GM23338 (cell line): ENCODE data around the gene NME4. TPM values are rescaled to one million over a fixed set of nuclear protein-coding genes. Genes with fewer than 3 reads are reported as not detected.

Experiments used
- ATAC-seq: fragments of 200-7000 bp; cut with Tn5 transposase; 3 replicates; pipeline ENCODE4 v1.9.1; 2020
- DNase-seq: peaks from one replicate; pipeline ENCODE4 v3.0.0-alpha.2; 2015; ENCODE audit warnings: low spot score
- H2AFZ ChIP-seq: fragments of 200-600 bp; sonication (generic); 2 replicates; pipeline ENCODE4 v1.8.0; 2016; ENCODE audit warnings: antibody characterized with exemption, mild to moderate bottlenecking, moderate library complexity
- H3F3A ChIP-seq: fragments of 200-600 bp; sonication (generic); replicated peaks from 2 replicates; pipeline ENCODE4 v1.8.0; 2017; ENCODE audit warnings: antibody characterized with exemption, mixed run types, low read depth
- H3K27ac ChIP-seq: fragments of 200-600 bp; sonication (generic); 2 replicates; pipeline ENCODE4 v1.6.1; 2016; ENCODE audit warnings: low read depth
- H3K27me3 ChIP-seq: fragments of 200-600 bp; sonication (generic); 2 replicates; pipeline ENCODE4 v1.8.0; 2016; ENCODE audit warnings: mild to moderate bottlenecking, mixed run types, moderate library complexity; ENCODE audit not compliant: insufficient read depth
- H3K36me3 ChIP-seq: fragments of 200-600 bp; sonication (generic); 2 replicates; pipeline ENCODE4 v1.8.0; 2016; ENCODE audit warnings: mild to moderate bottlenecking; ENCODE audit not compliant: insufficient read depth
- H3K4me1 ChIP-seq: fragments of 200-600 bp; sonication (generic); 2 replicates; pipeline ENCODE4 v1.8.0; 2016; ENCODE audit warnings: mild to moderate bottlenecking, moderate library complexity; ENCODE audit not compliant: insufficient read depth
- H3K4me2 ChIP-seq: fragments of 200-600 bp; sonication (generic); 2 replicates; pipeline ENCODE4 v1.7.1; 2017; ENCODE audit warnings: mixed run types
- H3K4me3 ChIP-seq: fragments of 200-600 bp; sonication (generic); 2 replicates; pipeline ENCODE4 v1.6.1; 2016; ENCODE audit warnings: mixed run types
- H3K79me2 ChIP-seq: fragments of 200-600 bp; sonication (generic); replicated peaks from 2 replicates; pipeline ENCODE4 v1.8.0; 2017; ENCODE audit warnings: mild to moderate bottlenecking; ENCODE audit not compliant: insufficient read depth
- H3K9me2 ChIP-seq: fragments of 200-600 bp; sonication (generic); 2 replicates; pipeline ENCODE4 v1.8.0; 2017; ENCODE audit not compliant: insufficient read depth
- H4K20me1 ChIP-seq: fragments of 200-600 bp; sonication (generic); replicated peaks from 2 replicates; pipeline ENCODE4 v1.8.0; 2017; ENCODE audit warnings: mild to moderate bottlenecking; ENCODE audit not compliant: insufficient read depth
- H3K27ac Mint-ChIP-seq: 2 replicates; pipeline ENCODE4 v1.8.0; 2020; ENCODE audit warnings: inconsistent platforms, mild to moderate bottlenecking, moderate library complexity, mixed read lengths
- H3K27me3 Mint-ChIP-seq: 3 replicates; pipeline ENCODE4 v1.8.0; 2022; ENCODE audit warnings: low read depth, mild to moderate bottlenecking, moderate library complexity, mixed read lengths, inconsistent platforms; ENCODE audit not compliant: insufficient read depth, poor library complexity
- H3K36me3 Mint-ChIP-seq: 3 replicates; pipeline ENCODE4 v1.8.0; 2021; ENCODE audit warnings: low read depth, mild to moderate bottlenecking, inconsistent platforms, moderate library complexity, mixed read lengths
- H3K4me1 Mint-ChIP-seq: 3 replicates; pipeline ENCODE4 v1.8.0; 2020; ENCODE audit warnings: mild to moderate bottlenecking, inconsistent platforms, mixed read lengths
- H3K4me3 Mint-ChIP-seq: 3 replicates; pipeline ENCODE4 v1.8.0; 2021; ENCODE audit warnings: moderate library complexity, mild to moderate bottlenecking, inconsistent platforms, mixed read lengths
- H3K9me3 Mint-ChIP-seq: 3 replicates; pipeline ENCODE4 v1.8.0; 2020; ENCODE audit warnings: moderate library complexity, mild to moderate bottlenecking, inconsistent platforms, mixed read lengths
- EZH2phosphoT487 ChIP-seq: fragments of 200-600 bp; sonication (generic); IDR thresholded peaks from one replicate; pipeline ENCODE4 v1.8.1; 2018; ENCODE audit warnings: antibody characterized with exemption; ENCODE audit not compliant: unreplicated experiment
- NANOG ChIP-seq: IDR thresholded peaks from 2 replicates; pipeline ENCODE4 v1.6.1; 2016; ENCODE audit warnings: antibody characterized with exemption, borderline replicate concordance
- POLR2AphosphoS5 ChIP-seq: IDR thresholded peaks from 2 replicates; pipeline ENCODE4 v1.6.1; 2016; ENCODE audit warnings: antibody characterized with exemption, low read depth
- STAT1 ChIP-seq: IDR thresholded peaks from one replicate; pipeline ENCODE4 v1.6.1; 2016; ENCODE audit warnings: antibody characterized with exemption; ENCODE audit not compliant: unreplicated experiment
- ZNF331 ChIP-seq: fragments of 250-450 bp; sonication (Bioruptor Pico); IDR thresholded peaks from 2 replicates; pipeline ENCODE4 v1.5.0; 2020; ENCODE audit warnings: low read depth, mild to moderate bottlenecking, moderate library complexity
- polyA plus RNA-seq: library from polyadenylated mRNA; unstranded; fragments of >200 nt; fragmentation: Nextera tagmentation; extraction: Ambion mirVana; gene quantifications from 2 replicates; pipeline ENCODE4 v1.2.1, GENCODE V29; 2016
- total RNA-seq: library from RNA; depleted of rRNA; stranded (reverse); fragments of >200 nt; shearing (Covaris generic); gene quantifications from 2 replicates; pipeline ENCODE4 v1.2.3, GENCODE V29; 2014
- TF ChIP-seq, protein P1 (sequence below): IDR thresholded peaks from one replicate; pipeline ENCODE4 v1.6.1; 2018; ENCODE audit warnings: antibody characterized with exemption; ENCODE audit not compliant: unreplicated experiment
- TF ChIP-seq, protein P2 (sequence below): fragments of 250-450 bp; sonication (Bioruptor Pico); IDR thresholded peaks from 2 replicates; pipeline ENCODE4 v1.5.0; 2020; ENCODE audit warnings: mild to moderate bottlenecking, moderate library complexity
- TF ChIP-seq, protein P3 (sequence below): IDR thresholded peaks from 2 replicates; pipeline ENCODE4 v1.6.1; 2016; ENCODE audit warnings: antibody characterized with exemption

The NME4 gene
- total and polyA plus RNA-seq, 2 experiments from 2014 or later, result 249 to 511 TPM

DNA sequence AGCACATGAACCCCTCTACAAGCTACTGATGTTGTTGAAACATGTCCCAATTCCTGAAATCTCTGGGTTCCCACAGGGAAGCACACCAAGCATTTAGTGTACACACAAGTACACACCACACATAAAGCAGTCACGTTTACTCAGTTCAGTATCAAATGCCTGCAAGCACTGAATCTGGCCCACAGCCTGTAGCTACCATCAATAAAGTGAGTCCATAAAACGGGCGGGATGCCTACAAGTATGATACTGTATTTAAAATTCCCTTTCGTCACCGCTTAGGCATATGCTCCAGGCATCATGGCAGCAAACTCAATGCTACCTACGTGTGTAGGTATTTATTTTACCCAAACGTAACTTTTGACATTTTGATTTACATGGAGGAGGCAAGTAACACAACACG lies 46.8 kb upstream of the NME4 start (continued):
- TF ChIP-seq, protein P1, sequence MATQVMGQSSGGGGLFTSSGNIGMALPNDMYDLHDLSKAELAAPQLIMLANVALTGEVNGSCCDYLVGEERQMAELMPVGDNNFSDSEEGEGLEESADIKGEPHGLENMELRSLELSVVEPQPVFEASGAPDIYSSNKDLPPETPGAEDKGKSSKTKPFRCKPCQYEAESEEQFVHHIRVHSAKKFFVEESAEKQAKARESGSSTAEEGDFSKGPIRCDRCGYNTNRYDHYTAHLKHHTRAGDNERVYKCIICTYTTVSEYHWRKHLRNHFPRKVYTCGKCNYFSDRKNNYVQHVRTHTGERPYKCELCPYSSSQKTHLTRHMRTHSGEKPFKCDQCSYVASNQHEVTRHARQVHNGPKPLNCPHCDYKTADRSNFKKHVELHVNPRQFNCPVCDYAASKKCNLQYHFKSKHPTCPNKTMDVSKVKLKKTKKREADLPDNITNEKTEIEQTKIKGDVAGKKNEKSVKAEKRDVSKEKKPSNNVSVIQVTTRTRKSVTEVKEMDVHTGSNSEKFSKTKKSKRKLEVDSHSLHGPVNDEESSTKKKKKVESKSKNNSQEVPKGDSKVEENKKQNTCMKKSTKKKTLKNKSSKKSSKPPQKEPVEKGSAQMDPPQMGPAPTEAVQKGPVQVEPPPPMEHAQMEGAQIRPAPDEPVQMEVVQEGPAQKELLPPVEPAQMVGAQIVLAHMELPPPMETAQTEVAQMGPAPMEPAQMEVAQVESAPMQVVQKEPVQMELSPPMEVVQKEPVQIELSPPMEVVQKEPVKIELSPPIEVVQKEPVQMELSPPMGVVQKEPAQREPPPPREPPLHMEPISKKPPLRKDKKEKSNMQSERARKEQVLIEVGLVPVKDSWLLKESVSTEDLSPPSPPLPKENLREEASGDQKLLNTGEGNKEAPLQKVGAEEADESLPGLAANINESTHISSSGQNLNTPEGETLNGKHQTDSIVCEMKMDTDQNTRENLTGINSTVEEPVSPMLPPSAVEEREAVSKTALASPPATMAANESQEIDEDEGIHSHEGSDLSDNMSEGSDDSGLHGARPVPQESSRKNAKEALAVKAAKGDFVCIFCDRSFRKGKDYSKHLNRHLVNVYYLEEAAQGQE, result no peak
- TF ChIP-seq POLR2AphosphoS5 (no peak), NANOG (no peak)

DNA sequence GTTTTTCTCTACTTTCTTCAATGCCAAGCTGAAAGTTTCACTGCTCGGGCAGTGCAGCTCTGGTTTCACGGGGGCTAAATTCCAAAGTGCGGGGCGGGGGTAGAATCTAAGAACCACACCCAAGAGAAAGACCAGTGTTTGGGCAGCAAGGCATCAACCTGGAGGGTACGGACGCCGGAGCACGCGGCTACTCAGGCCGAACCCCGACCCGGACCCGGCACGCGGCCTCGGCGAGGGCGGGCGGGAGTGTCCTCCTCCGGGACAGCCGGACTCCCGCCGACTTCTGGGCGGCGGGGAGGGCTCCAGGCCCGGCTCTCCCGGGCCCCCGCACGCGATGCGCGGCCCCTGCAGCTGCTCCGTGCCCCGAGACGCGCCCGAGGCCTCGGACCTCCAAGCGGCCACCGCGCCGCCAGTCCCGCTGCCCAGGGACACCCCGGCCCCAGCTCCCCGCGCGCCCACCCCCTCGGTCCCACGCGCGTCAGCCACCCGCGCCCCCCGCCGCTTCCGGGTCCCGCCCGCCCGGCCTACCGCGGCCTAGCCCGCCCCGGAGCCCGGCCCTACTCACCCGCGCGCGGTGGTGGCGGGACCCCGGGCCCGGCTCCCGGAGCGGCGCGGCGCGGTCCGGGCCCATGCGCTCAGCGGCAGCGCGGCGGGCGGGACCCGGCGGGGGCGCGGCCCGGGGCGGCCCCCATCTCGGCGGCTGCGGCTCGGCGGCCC lies 45.0 kb upstream of the NME4 start:
- H4K20me1 ChIP-seq, result peaks cover 32% of the 10 kb centered on the region
- peak overlapping the region; percentile 80 for H3K4me3 ChIP-seq
- DNase-seq, result peak; percentile 61
- ATAC-seq, result peak; percentile 3; the same call in 1 of the 3 replicates
- Mint-ChIP-seq H3K36me3 (peaks cover 16% of the 10 kb centered on the region), H3K4me1 (peaks cover 11% of the 10 kb centered on the region), H3K27me3 (peaks cover 3% of the 10 kb centered on the region), H3K9me3 (no peaks in the 10 kb centered on the region), H3K27ac (no peak overlapping the region), H3K4me3 (peak overlapping the region; percentile 87)
- no peaks in the 10 kb centered on the region; the same call in 1 of the 2 replicates for H3K4me1 ChIP-seq
- peaks cover 50% of the 10 kb centered on the region for H3K79me2 ChIP-seq
- H3K27ac ChIP-seq, result no peak overlapping the region
- no peaks in the 10 kb centered on the region for H3K27me3 ChIP-seq
- peak overlapping the region; percentile 85 for H3K4me2 ChIP-seq
- H3K36me3 ChIP-seq, result no peaks in the 10 kb centered on the region
- H3K9me2 ChIP-seq, result no peaks in the 10 kb centered on the region
- H2AFZ ChIP-seq, result no peak overlapping the region
- H3F3A ChIP-seq, result peaks cover 6% of the 10 kb centered on the region; the same call in 1 of the 2 replicates
- no peak for TF ChIP-seq NANOG
- TF ChIP-seq, protein P2, sequence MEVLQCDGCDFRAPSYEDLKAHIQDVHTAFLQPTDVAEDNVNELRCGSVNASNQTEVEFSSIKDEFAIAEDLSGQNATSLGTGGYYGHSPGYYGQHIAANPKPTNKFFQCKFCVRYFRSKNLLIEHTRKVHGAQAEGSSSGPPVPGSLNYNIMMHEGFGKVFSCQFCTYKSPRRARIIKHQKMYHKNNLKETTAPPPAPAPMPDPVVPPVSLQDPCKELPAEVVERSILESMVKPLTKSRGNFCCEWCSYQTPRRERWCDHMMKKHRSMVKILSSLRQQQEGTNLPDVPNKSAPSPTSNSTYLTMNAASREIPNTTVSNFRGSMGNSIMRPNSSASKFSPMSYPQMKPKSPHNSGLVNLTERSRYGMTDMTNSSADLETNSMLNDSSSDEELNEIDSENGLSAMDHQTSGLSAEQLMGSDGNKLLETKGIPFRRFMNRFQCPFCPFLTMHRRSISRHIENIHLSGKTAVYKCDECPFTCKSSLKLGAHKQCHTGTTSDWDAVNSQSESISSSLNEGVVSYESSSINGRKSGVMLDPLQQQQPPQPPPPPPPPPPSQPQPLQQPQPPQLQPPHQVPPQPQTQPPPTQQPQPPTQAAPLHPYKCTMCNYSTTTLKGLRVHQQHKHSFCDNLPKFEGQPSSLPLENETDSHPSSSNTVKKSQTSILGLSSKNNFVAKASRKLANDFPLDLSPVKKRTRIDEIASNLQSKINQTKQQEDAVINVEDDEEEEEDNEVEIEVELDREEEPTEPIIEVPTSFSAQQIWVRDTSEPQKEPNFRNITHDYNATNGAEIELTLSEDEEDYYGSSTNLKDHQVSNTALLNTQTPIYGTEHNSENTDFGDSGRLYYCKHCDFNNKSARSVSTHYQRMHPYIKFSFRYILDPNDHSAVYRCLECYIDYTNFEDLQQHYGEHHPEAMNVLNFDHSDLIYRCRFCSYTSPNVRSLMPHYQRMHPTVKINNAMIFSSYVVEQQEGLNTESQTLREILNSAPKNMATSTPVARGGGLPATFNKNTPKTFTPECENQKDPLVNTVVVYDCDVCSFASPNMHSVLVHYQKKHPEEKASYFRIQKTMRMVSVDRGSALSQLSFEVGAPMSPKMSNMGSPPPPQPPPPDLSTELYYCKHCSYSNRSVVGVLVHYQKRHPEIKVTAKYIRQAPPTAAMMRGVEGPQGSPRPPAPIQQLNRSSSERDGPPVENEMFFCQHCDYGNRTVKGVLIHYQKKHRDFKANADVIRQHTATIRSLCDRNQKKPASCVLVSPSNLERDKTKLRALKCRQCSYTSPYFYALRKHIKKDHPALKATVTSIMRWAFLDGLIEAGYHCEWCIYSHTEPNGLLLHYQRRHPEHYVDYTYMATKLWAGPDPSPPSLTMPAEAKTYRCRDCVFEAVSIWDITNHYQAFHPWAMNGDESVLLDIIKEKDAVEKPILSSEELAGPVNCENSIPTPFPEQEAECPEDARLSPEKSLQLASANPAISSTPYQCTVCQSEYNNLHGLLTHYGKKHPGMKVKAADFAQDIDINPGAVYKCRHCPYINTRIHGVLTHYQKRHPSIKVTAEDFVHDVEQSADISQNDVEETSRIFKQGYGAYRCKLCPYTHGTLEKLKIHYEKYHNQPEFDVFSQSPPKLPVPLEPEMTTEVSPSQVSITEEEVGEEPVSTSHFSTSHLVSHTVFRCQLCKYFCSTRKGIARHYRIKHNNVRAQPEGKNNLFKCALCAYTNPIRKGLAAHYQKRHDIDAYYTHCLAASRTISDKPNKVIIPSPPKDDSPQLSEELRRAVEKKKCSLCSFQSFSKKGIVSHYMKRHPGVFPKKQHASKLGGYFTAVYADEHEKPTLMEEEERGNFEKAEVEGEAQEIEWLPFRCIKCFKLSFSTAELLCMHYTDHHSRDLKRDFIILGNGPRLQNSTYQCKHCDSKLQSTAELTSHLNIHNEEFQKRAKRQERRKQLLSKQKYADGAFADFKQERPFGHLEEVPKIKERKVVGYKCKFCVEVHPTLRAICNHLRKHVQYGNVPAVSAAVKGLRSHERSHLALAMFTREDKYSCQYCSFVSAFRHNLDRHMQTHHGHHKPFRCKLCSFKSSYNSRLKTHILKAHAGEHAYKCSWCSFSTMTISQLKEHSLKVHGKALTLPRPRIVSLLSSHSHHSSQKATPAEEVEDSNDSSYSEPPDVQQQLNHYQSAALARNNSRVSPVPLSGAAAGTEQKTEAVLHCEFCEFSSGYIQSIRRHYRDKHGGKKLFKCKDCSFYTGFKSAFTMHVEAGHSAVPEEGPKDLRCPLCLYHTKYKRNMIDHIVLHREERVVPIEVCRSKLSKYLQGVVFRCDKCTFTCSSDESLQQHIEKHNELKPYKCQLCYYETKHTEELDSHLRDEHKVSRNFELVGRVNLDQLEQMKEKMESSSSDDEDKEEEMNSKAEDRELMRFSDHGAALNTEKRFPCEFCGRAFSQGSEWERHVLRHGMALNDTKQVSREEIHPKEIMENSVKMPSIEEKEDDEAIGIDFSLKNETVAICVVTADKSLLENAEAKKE (CRISPR knock-in tag), result no peak
- no peak for TF ChIP-seq EZH2phosphoT487
- no peak for TF ChIP-seq POLR2AphosphoS5
- TF ChIP-seq, protein P3, sequence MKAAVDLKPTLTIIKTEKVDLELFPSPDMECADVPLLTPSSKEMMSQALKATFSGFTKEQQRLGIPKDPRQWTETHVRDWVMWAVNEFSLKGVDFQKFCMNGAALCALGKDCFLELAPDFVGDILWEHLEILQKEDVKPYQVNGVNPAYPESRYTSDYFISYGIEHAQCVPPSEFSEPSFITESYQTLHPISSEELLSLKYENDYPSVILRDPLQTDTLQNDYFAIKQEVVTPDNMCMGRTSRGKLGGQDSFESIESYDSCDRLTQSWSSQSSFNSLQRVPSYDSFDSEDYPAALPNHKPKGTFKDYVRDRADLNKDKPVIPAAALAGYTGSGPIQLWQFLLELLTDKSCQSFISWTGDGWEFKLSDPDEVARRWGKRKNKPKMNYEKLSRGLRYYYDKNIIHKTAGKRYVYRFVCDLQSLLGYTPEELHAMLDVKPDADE, result no peak
- TF ChIP-seq ZNF331 (CRISPR knock-in tag), result no peak
- TF ChIP-seq, protein P1, result no peak
- TF ChIP-seq STAT1, result no peak
